HepG2 (cell line): ENCODE data around the gene LITAFD. TPM values are rescaled to one million over a fixed set of nuclear protein-coding genes. Genes with fewer than 3 reads are reported as not detected.

Experiments
- NFATC3 ChIP-seq: sonication (generic); formaldehyde crosslinking; IDR thresholded peaks from 2 replicates; pipeline ENCODE4 v1.5.1; 2020; ENCODE audit warnings: mild to moderate bottlenecking, missing genetic modification reagents
- RNF2 ChIP-seq: fragments of 450-650 bp; conservative IDR thresholded peaks from 2 replicates; pipeline ENCODE4 v1.6.1; 2016; ENCODE audit warnings: low read depth
- TBP ChIP-seq: sonication (generic); formaldehyde crosslinking; IDR thresholded peaks from 2 replicates; pipeline ENCODE4 v1.5.0; 2020; ENCODE audit warnings: missing genetic modification reagents
- ZNF180 ChIP-seq: sonication (generic); formaldehyde crosslinking; IDR thresholded peaks from 2 replicates; pipeline ENCODE4 v1.4.0; 2020; ENCODE audit warnings: low read depth, missing genetic modification reagents, borderline replicate concordance
- ZNF263 ChIP-seq: sonication (generic); formaldehyde crosslinking; IDR thresholded peaks from 2 replicates; pipeline ENCODE4 v1.4.0; 2020; ENCODE audit warnings: missing genetic modification reagents
- ZNF562 ChIP-seq: sonication (generic); formaldehyde crosslinking; IDR thresholded peaks from 2 replicates; pipeline ENCODE4 v1.8.0; 2022; ENCODE audit warnings: missing genetic modification reagents, borderline replicate concordance
- polyA plus RNA-seq, 8 experiments: library from polyadenylated mRNA; depleted of rRNA in 3 of 8; stranded (reverse) in 7 of 8; unstranded in 1 of 8; fragments of >200 nt; fragmentation: Illumina TruSeq in 4 of 8; extraction: Trizol in 4 of 8; gene quantifications; 2 replicates each; pipeline versions ENCODE4 v1.2.1 to v1.2.3, GENCODE V29; 2011 to 2016; ENCODE audit warnings: low read depth in 4 of 8, missing spikeins in 1 of 8, mixed read lengths in 1 of 8; ENCODE audit not compliant: insufficient read depth in 1 of 8
- total RNA-seq, 5 experiments: library from RNA; depleted of rRNA; stranded (reverse); fragments of >200 nt; fragmentation: Illumina TruSeq; extraction: Trizol; gene quantifications; 2 replicates each; pipeline ENCODE4 v1.2.3, GENCODE V29; 2016; ENCODE audit warnings: low read depth in 1 of 5
- TF ChIP-seq, protein P1 (sequence below): sonication (generic); formaldehyde crosslinking; IDR thresholded peaks from 2 replicates; pipeline ENCODE4 v1.5.0; 2020; ENCODE audit warnings: mild to moderate bottlenecking, missing genetic modification reagents
- TF ChIP-seq, protein P2 (sequence below): sonication (generic); formaldehyde crosslinking; IDR thresholded peaks from 2 replicates; pipeline ENCODE4 v1.5.0; 2020; ENCODE audit warnings: mild to moderate bottlenecking, missing genetic modification reagents
- TF ChIP-seq, protein P3 (sequence below): sonication (generic); formaldehyde crosslinking; IDR thresholded peaks from 2 replicates; pipeline ENCODE4 v1.8.0; 2022; ENCODE audit warnings: mild to moderate bottlenecking, missing genetic modification reagents, moderate library complexity
- TF ChIP-seq, protein P4 (sequence below): conservative IDR thresholded peaks from 2 replicates; pipeline ENCODE4 v1.6.1; 2018; ENCODE audit warnings: missing genetic modification reagents
- TF ChIP-seq, protein P5 (sequence below): sonication (generic); formaldehyde crosslinking; IDR thresholded peaks from 2 replicates; pipeline ENCODE4 v1.4.0; 2020; ENCODE audit warnings: mild to moderate bottlenecking, missing genetic modification reagents
- TF ChIP-seq, protein P6 (sequence below): sonication (generic); formaldehyde crosslinking; IDR thresholded peaks from 2 replicates; pipeline ENCODE4 v1.4.0; 2020; ENCODE audit warnings: missing genetic modification reagents
- TF ChIP-seq, protein P7 (sequence below): sonication (generic); formaldehyde crosslinking; IDR thresholded peaks from 2 replicates; pipeline ENCODE4 v1.5.0; 2020; ENCODE audit warnings: mild to moderate bottlenecking, missing genetic modification reagents

LITAFD gene
- total and polyA plus RNA-seq, 2 of the 13 experiments (the other 11 are each of a cell fraction or from before 2014, with no cell fraction given) = not detected

DNA sequence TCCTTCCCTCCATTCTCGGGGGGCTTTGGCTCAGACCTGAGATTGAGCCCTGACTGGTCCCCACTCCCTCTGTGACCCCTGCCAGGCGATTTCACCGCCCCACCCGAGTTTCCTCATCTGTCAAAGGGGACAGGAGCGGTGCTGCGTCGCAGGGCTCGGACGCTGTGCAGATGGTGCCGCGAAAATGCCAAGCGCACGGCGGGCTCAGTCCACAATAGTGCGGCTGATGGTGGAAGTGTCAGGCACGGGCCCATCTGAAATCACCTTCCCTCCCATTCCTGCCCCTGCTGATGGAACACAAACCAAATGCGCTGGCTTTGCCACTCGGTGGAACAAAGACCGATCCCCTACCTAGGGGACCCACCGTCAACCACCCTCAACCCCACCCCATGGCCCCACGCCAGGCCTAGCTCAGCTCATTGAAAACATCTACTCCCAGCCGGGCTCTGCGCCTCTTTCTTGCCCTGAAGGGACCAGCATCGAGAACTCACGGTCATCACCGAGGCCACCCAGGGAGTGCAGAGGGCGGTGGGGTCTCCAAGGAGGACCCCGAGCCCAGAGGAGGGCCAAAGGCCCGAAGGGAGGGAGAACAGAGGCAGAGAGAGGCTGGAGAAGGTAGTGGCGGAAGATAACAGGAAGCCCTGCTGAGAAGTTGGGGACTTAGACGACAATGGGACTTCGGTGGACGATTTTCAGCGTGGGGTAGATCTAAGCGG, 14.8 kb upstream of the LITAFD start (continued):
- TF ChIP-seq, protein P1, sequence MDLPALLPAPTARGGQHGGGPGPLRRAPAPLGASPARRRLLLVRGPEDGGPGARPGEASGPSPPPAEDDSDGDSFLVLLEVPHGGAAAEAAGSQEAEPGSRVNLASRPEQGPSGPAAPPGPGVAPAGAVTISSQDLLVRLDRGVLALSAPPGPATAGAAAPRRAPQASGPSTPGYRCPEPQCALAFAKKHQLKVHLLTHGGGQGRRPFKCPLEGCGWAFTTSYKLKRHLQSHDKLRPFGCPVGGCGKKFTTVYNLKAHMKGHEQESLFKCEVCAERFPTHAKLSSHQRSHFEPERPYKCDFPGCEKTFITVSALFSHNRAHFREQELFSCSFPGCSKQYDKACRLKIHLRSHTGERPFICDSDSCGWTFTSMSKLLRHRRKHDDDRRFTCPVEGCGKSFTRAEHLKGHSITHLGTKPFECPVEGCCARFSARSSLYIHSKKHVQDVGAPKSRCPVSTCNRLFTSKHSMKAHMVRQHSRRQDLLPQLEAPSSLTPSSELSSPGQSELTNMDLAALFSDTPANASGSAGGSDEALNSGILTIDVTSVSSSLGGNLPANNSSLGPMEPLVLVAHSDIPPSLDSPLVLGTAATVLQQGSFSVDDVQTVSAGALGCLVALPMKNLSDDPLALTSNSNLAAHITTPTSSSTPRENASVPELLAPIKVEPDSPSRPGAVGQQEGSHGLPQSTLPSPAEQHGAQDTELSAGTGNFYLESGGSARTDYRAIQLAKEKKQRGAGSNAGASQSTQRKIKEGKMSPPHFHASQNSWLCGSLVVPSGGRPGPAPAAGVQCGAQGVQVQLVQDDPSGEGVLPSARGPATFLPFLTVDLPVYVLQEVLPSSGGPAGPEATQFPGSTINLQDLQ = peak; percentile 34; the same call in 1 of the 2 replicates
- TF ChIP-seq, protein P2, sequence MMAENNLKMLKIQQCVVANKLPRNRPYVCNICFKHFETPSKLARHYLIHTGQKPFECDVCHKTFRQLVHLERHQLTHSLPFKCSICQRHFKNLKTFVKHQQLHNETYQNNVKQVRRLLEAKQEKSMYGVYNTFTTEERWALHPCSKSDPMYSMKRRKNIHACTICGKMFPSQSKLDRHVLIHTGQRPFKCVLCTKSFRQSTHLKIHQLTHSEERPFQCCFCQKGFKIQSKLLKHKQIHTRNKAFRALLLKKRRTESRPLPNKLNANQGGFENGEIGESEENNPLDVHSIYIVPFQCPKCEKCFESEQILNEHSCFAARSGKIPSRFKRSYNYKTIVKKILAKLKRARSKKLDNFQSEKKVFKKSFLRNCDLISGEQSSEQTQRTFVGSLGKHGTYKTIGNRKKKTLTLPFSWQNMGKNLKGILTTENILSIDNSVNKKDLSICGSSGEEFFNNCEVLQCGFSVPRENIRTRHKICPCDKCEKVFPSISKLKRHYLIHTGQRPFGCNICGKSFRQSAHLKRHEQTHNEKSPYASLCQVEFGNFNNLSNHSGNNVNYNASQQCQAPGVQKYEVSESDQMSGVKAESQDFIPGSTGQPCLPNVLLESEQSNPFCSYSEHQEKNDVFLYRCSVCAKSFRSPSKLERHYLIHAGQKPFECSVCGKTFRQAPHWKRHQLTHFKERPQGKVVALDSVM (CRISPR knock-in tag) = no peak
- TF ChIP-seq, protein P3, sequence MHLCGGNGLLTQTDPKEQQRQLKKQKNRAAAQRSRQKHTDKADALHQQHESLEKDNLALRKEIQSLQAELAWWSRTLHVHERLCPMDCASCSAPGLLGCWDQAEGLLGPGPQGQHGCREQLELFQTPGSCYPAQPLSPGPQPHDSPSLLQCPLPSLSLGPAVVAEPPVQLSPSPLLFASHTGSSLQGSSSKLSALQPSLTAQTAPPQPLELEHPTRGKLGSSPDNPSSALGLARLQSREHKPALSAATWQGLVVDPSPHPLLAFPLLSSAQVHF (CRISPR knock-in tag) = no peak
- TF ChIP-seq NFATC3 (no peak), RNF2 (no peak), ZNF562 (no peak), ZNF180 (CRISPR knock-in tag) (no peak), TBP (CRISPR knock-in tag) (no peak), ZNF263 (CRISPR knock-in tag) (peak; percentile 17; the same call in 1 of the 2 replicates)
- TF ChIP-seq, protein P4, sequence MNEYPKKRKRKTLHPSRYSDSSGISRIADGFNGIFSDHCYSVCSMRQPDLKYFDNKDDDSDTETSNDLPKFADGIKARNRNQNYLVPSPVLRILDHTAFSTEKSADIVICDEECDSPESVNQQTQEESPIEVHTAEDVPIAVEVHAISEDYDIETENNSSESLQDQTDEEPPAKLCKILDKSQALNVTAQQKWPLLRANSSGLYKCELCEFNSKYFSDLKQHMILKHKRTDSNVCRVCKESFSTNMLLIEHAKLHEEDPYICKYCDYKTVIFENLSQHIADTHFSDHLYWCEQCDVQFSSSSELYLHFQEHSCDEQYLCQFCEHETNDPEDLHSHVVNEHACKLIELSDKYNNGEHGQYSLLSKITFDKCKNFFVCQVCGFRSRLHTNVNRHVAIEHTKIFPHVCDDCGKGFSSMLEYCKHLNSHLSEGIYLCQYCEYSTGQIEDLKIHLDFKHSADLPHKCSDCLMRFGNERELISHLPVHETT (CRISPR knock-in tag) = no peak
- TF ChIP-seq, protein P5, sequence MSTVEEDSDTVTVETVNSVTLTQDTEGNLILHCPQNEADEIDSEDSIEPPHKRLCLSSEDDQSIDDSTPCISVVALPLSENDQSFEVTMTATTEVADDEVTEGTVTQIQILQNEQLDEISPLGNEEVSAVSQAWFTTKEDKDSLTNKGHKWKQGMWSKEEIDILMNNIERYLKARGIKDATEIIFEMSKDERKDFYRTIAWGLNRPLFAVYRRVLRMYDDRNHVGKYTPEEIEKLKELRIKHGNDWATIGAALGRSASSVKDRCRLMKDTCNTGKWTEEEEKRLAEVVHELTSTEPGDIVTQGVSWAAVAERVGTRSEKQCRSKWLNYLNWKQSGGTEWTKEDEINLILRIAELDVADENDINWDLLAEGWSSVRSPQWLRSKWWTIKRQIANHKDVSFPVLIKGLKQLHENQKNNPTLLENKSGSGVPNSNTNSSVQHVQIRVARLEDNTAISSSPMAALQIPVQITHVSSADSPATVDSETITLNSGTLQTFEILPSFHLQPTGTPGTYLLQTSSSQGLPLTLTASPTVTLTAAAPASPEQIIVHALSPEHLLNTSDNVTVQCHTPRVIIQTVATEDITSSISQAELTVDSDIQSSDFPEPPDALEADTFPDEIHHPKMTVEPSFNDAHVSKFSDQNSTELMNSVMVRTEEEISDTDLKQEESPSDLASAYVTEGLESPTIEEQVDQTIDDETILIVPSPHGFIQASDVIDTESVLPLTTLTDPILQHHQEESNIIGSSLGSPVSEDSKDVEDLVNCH (CRISPR knock-in tag) = peak; percentile 80; the same call in 1 of the 2 replicates
- TF ChIP-seq, protein P6, sequence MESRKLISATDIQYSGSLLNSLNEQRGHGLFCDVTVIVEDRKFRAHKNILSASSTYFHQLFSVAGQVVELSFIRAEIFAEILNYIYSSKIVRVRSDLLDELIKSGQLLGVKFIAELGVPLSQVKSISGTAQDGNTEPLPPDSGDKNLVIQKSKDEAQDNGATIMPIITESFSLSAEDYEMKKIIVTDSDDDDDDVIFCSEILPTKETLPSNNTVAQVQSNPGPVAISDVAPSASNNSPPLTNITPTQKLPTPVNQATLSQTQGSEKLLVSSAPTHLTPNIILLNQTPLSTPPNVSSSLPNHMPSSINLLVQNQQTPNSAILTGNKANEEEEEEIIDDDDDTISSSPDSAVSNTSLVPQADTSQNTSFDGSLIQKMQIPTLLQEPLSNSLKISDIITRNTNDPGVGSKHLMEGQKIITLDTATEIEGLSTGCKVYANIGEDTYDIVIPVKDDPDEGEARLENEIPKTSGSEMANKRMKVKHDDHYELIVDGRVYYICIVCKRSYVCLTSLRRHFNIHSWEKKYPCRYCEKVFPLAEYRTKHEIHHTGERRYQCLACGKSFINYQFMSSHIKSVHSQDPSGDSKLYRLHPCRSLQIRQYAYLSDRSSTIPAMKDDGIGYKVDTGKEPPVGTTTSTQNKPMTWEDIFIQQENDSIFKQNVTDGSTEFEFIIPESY (CRISPR knock-in tag) = no peak
- TF ChIP-seq, protein P7, sequence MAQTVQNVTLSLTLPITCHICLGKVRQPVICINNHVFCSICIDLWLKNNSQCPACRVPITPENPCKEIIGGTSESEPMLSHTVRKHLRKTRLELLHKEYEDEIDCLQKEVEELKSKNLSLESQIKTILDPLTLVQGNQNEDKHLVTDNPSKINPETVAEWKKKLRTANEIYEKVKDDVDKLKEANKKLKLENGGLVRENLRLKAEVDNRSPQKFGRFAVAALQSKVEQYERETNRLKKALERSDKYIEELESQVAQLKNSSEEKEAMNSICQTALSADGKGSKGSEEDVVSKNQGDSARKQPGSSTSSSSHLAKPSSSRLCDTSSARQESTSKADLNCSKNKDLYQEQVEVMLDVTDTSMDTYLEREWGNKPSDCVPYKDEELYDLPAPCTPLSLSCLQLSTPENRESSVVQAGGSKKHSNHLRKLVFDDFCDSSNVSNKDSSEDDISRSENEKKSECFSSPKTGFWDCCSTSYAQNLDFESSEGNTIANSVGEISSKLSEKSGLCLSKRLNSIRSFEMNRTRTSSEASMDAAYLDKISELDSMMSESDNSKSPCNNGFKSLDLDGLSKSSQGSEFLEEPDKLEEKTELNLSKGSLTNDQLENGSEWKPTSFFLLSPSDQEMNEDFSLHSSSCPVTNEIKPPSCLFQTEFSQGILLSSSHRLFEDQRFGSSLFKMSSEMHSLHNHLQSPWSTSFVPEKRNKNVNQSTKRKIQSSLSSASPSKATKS (CRISPR knock-in tag) = no peak
